CD8-positive, alpha-beta memory T cell (primary cell): ENCODE measurements around the gene CDH23. TPM values are rescaled to one million over a fixed set of nuclear protein-coding genes. Genes with fewer than 3 reads are reported as not detected.

Experiments used
- CTCF ChIA-PET: fragments of 350-600 bp; sonication (Branson Sonifier 250); formaldehyde crosslinking; loops from one replicate; lab custom pipeline; 2021; ENCODE audit warnings: antibody characterized with exemption; lab: Charles Lee
- POLR2A ChIA-PET: fragments of 350-600 bp; sonication (Branson Sonifier 250); formaldehyde crosslinking; loops from one replicate; lab custom pipeline; 2021; ENCODE audit warnings: antibody characterized with exemption; lab: Charles Lee
- DNase-seq, 5 donors: peaks; one replicate each; pipeline versions ENCODE4 v3.0.0 to v3.0.0-alpha.2; 2020 to 2022; ENCODE audit warnings: mixed read lengths in 1 of 5
- H3K27ac ChIP-seq: one replicate; pipeline ENCODE4 v1.7.0; 2013; ENCODE audit warnings: low read depth, mild to moderate bottlenecking, low read length, moderate library complexity
- H3K27me3 ChIP-seq: 2 replicates; pipeline ENCODE4 v1.7.0; 2013; ENCODE audit warnings: low read length, mild to moderate bottlenecking; ENCODE audit not compliant: insufficient read depth, poor library complexity, severe bottlenecking
- H3K36me3 ChIP-seq: 2 replicates; pipeline ENCODE4 v1.7.0; 2013; ENCODE audit warnings: mild to moderate bottlenecking, low read length, moderate library complexity; ENCODE audit not compliant: insufficient read depth
- H3K4me1 ChIP-seq: 2 replicates; pipeline ENCODE4 v1.7.0; 2013; ENCODE audit warnings: mild to moderate bottlenecking, low read length, moderate library complexity; ENCODE audit not compliant: insufficient read depth
- H3K4me3 ChIP-seq: 2 replicates; pipeline ENCODE4 v1.7.0; 2013; ENCODE audit warnings: mild to moderate bottlenecking, low read length
- H3K9me3 ChIP-seq: 2 replicates; pipeline ENCODE4 v1.7.0; 2013; ENCODE audit warnings: mild to moderate bottlenecking, low read length
- H3K27ac Mint-ChIP-seq, 8 donors: one replicate each; pipeline ENCODE4 v1.8.0; 2020 to 2021; ENCODE audit warnings: mixed read lengths in 8 of 8, mild to moderate bottlenecking in 6 of 8, inconsistent platforms in 3 of 8, moderate library complexity in 3 of 8
- H3K27me3 Mint-ChIP-seq, 2 donors: one replicate each; pipeline ENCODE4 v1.8.0; 2020 to 2021; ENCODE audit warnings: mixed read lengths in 2 of 2, mild to moderate bottlenecking in 1 of 2, moderate library complexity in 1 of 2
- H3K36me3 Mint-ChIP-seq, 3 donors: one replicate each; pipeline ENCODE4 v1.8.0; 2020 to 2021; ENCODE audit warnings: mixed read lengths in 3 of 3, inconsistent platforms in 1 of 3, mild to moderate bottlenecking in 1 of 3
- H3K4me1 Mint-ChIP-seq, 3 donors: one replicate each; pipeline ENCODE4 v1.8.0; 2020 to 2021; ENCODE audit warnings: mixed read lengths in 3 of 3, inconsistent platforms in 1 of 3, mild to moderate bottlenecking in 1 of 3
- H3K4me3 Mint-ChIP-seq, 7 donors: one replicate each; pipeline ENCODE4 v1.8.0; 2020 to 2021; ENCODE audit warnings: mixed read lengths in 7 of 7, mild to moderate bottlenecking in 6 of 7, moderate library complexity in 4 of 7, inconsistent platforms in 2 of 7
- H3K9me3 Mint-ChIP-seq, 5 donors: one replicate each; pipeline ENCODE4 v1.8.0; 2020 to 2022; ENCODE audit warnings: mixed read lengths in 5 of 5, mild to moderate bottlenecking in 3 of 5, moderate library complexity in 2 of 5, inconsistent platforms in 1 of 5
- polyA plus RNA-seq: library from polyadenylated mRNA; unstranded; fragments of 300-500 nt; fragmentation: Illumina TruSeq; gene quantifications from one replicate; pipeline ENCODE4 v1.2.3, GENCODE V29; 2021
- total RNA-seq, 2 experiments: library from RNA; stranded (reverse); gene quantifications; one replicate each; pipeline ENCODE4 v1.2.3, GENCODE V29; 2021

The CDH23 gene
- total and polyA plus RNA-seq, 3 experiments from 2014 or later, result 0.74 to 2.0 (median 0.78) TPM

GRCh38 chr10:71533936-71534335, 137.2 kb downstream of the CDH23 start:
- Histone ChIP-seq H3K4me3 (no peak overlapping the region), H3K27ac (no peak overlapping the region), H3K4me1 (no peaks in the 10 kb centered on the region), H3K27me3 (no peaks in the 10 kb centered on the region), H3K9me3 (no peaks in the 10 kb centered on the region), H3K36me3 (no peaks in the 10 kb centered on the region)
- DNase-seq, result no peak
- Mint-ChIP-seq H3K27me3 (peaks cover 0 to 1% of the 10 kb centered on the region in 2 donors), H3K9me3 (no peaks in the 10 kb centered on the region), H3K4me1 (peaks cover 2 to 7% (median 4%) of the 10 kb centered on the region in 3 donors), H3K36me3 (peaks cover 0 to 2% (median 0%) of the 10 kb centered on the region in 3 donors), H3K27ac (no peak overlapping the region), H3K4me3 (no peak overlapping the region)
- POLR2A ChIA-PET, result no interaction called here
- CTCF ChIA-PET, result interaction anchor here (0.7 kb wide), 1 partner anchor 10 kb away, joined by 3 read pairs; no protein-coding TSS in a partner anchor

- peaks cover 2 to 7% (median 4%) of the 10 kb centered on the region in 3 donors for H3K4me1 Mint-ChIP-seq
- DNase-seq, result no peak
- no peaks in the 10 kb centered on the region for H3K36me3 ChIP-seq
- H3K27ac ChIP-seq, result no peak overlapping the region
- H3K4me3 ChIP-seq, result no peak overlapping the region
- no peaks in the 10 kb centered on the region for H3K9me3 ChIP-seq
- H3K27ac Mint-ChIP-seq, result no peak overlapping the region
- POLR2A ChIA-PET, result no interaction called here
- H3K36me3 Mint-ChIP-seq, result peaks cover 0 to 2% (median 0%) of the 10 kb centered on the region in 3 donors
- no peak overlapping the region for H3K4me3 Mint-ChIP-seq
- H3K27me3 ChIP-seq, result no peaks in the 10 kb centered on the region
- H3K27me3 Mint-ChIP-seq, result peaks cover 0 to 1% of the 10 kb centered on the region in 2 donors
- CTCF ChIA-PET, result no interaction called here
- no peaks in the 10 kb centered on the region for H3K4me1 ChIP-seq
- H3K9me3 Mint-ChIP-seq, result no peaks in the 10 kb centered on the region
These were observed 138.0 kb downstream of the CDH23 start for GRCh38 chr10:71534568-71535194.

GRCh38 chr10:71536332-71536731, 139.6 kb downstream of the CDH23 start:
- Histone ChIP-seq H3K9me3 (no peaks in the 10 kb centered on the region), H3K4me1 (no peaks in the 10 kb centered on the region), H3K27me3 (no peaks in the 10 kb centered on the region), H3K4me3 (no peak overlapping the region), H3K36me3 (no peaks in the 10 kb centered on the region), H3K27ac (no peak overlapping the region)
- DNase-seq, result no peak
- Mint-ChIP-seq H3K36me3 (peaks cover 0 to 2% (median 0%) of the 10 kb centered on the region in 3 donors), H3K4me1 (peaks cover 2 to 7% (median 4%) of the 10 kb centered on the region in 3 donors), H3K4me3 (no peak overlapping the region), H3K27ac (no peak overlapping the region), H3K9me3 (no peaks in the 10 kb centered on the region), H3K27me3 (peaks cover 0 to 1% of the 10 kb centered on the region in 2 donors)
- ChIA-PET POLR2A (no interaction called here), CTCF (no interaction called here)

GRCh38 chr10:71537125-71537524, 140.4 kb downstream of the CDH23 start:
- Histone ChIP-seq H3K4me1 (no peaks in the 10 kb centered on the region), H3K36me3 (no peaks in the 10 kb centered on the region), H3K9me3 (no peaks in the 10 kb centered on the region), H3K4me3 (no peak overlapping the region), H3K27me3 (no peaks in the 10 kb centered on the region), H3K27ac (no peak overlapping the region)
- CTCF ChIA-PET, result no interaction called here
- no peak for DNase-seq
- Mint-ChIP-seq H3K9me3 (no peaks in the 10 kb centered on the region), H3K36me3 (peaks cover 0 to 2% (median 0%) of the 10 kb centered on the region in 3 donors), H3K27ac (peak overlapping the region in 1 of 8 donors; percentile 33), H3K4me3 (no peak overlapping the region), H3K4me1 (no peaks in the 10 kb centered on the region), H3K27me3 (peaks cover 0 to 1% of the 10 kb centered on the region in 2 donors)
- POLR2A ChIA-PET, result no interaction called here

- Histone ChIP-seq H3K9me3 (no peaks in the 10 kb centered on the region), H3K27ac (no peak overlapping the region), H3K4me3 (no peak overlapping the region), H3K27me3 (no peaks in the 10 kb centered on the region), H3K36me3 (no peaks in the 10 kb centered on the region), H3K4me1 (no peaks in the 10 kb centered on the region)
- Mint-ChIP-seq H3K9me3 (no peaks in the 10 kb centered on the region), H3K4me3 (no peak overlapping the region), H3K27me3 (peaks cover 0 to 1% of the 10 kb centered on the region in 2 donors), H3K27ac (no peak overlapping the region), H3K36me3 (peaks cover 0 to 2% (median 0%) of the 10 kb centered on the region in 3 donors), H3K4me1 (no peaks in the 10 kb centered on the region)
- CTCF ChIA-PET, result no interaction called here
- no peak for DNase-seq
- POLR2A ChIA-PET, result no interaction called here
These were observed 141.0 kb downstream of the CDH23 start for GRCh38 chr10:71537681-71538080.

- Histone ChIP-seq H3K4me1 (no peaks in the 10 kb centered on the region), H3K27ac (no peak overlapping the region), H3K36me3 (no peaks in the 10 kb centered on the region), H3K4me3 (no peak overlapping the region), H3K27me3 (no peaks in the 10 kb centered on the region), H3K9me3 (no peaks in the 10 kb centered on the region)
- Mint-ChIP-seq H3K36me3 (no peaks in the 10 kb centered on the region), H3K27ac (peak overlapping the region in 1 of 8 donors; percentile 78), H3K4me3 (no peak overlapping the region), H3K27me3 (peaks cover 0 to 2% of the 10 kb centered on the region in 2 donors), H3K9me3 (no peaks in the 10 kb centered on the region), H3K4me1 (no peaks in the 10 kb centered on the region)
- ChIA-PET CTCF (no interaction called here), POLR2A (no interaction called here)
- DNase-seq, result no peak
These were observed 142.0 kb downstream of the CDH23 start for GRCh38 chr10:71538608-71539260.

GRCh38 chr10:71539442-71540118, 142.9 kb downstream of the CDH23 start:
- no peaks in the 10 kb centered on the region for H3K27me3 ChIP-seq
- no peaks in the 10 kb centered on the region for H3K4me1 Mint-ChIP-seq
- no peaks in the 10 kb centered on the region for H3K36me3 Mint-ChIP-seq
- H3K9me3 Mint-ChIP-seq, result no peaks in the 10 kb centered on the region
- no peak overlapping the region for H3K4me3 ChIP-seq
- H3K9me3 ChIP-seq, result no peaks in the 10 kb centered on the region
- CTCF ChIA-PET, result no interaction called here
- no peaks in the 10 kb centered on the region for H3K4me1 ChIP-seq
- no peak overlapping the region for H3K27ac Mint-ChIP-seq
- H3K27ac ChIP-seq, result no peak overlapping the region
- no peaks in the 10 kb centered on the region for H3K36me3 ChIP-seq
- POLR2A ChIA-PET, result no interaction called here
- peaks cover 0 to 3% of the 10 kb centered on the region in 2 donors for H3K27me3 Mint-ChIP-seq
- DNase-seq, result no peak
- H3K4me3 Mint-ChIP-seq, result no peak overlapping the region

GRCh38 chr10:71542478-71542877, 145.8 kb downstream of the CDH23 start:
- Mint-ChIP-seq H3K27ac (no peak overlapping the region), H3K4me1 (no peaks in the 10 kb centered on the region), H3K4me3 (no peak overlapping the region), H3K9me3 (no peaks in the 10 kb centered on the region), H3K27me3 (peaks cover 4 to 5% of the 10 kb centered on the region in 2 donors), H3K36me3 (no peaks in the 10 kb centered on the region)
- DNase-seq, result no peak
- H3K36me3 ChIP-seq, result no peaks in the 10 kb centered on the region
- ChIA-PET CTCF (no interaction called here), POLR2A (no interaction called here)
- no peaks in the 10 kb centered on the region for H3K4me1 ChIP-seq
- no peaks in the 10 kb centered on the region for H3K27me3 ChIP-seq
- H3K27ac ChIP-seq, result no peak overlapping the region
- H3K4me3 ChIP-seq, result no peak overlapping the region
- H3K9me3 ChIP-seq, result no peaks in the 10 kb centered on the region
